HL-60 (cell line): ENCODE measurements around the gene SPATA25.

Experiments
- DNase-seq, 2 experiments: peaks; one replicate each; pipeline ENCODE4 v3.0.0-alpha.2; 2010 to 2020; ENCODE audit warnings: low read depth in 1 of 2, low spot score in 1 of 2
- H3K27ac ChIP-seq: fragments of 250-450 bp; sonication (Bioruptor Pico); replicated peaks from 2 replicates; pipeline ENCODE4 v1.5.1; 2020; ENCODE audit warnings: mild to moderate bottlenecking, moderate library complexity
- H3K27me3 ChIP-seq: fragments of 250-450 bp; sonication (Bioruptor Pico); 2 replicates; pipeline ENCODE4 v1.5.1; 2021; ENCODE audit warnings: mild to moderate bottlenecking, moderate library complexity; ENCODE audit not compliant: insufficient read depth, poor library complexity, severe bottlenecking
- H3K4me3 ChIP-seq: replicated peaks from 2 replicates; pipeline ENCODE4 v1.5.1; 2011; ENCODE audit warnings: mild to moderate bottlenecking, control low read depth, low read length; ENCODE audit not compliant: insufficient read depth
- CTCF ChIP-seq: IDR thresholded peaks from one replicate; pipeline ENCODE4 v1.5.1; 2011; ENCODE audit warnings: low read length, control low read depth, inconsistent platforms; ENCODE audit not compliant: insufficient read depth
- GABPA ChIP-seq: IDR thresholded peaks from 2 replicates; pipeline ENCODE4 v1.6.1; 2012; ENCODE audit warnings: low read depth
- POLR2AphosphoS5 ChIP-seq: IDR thresholded peaks from 2 replicates; pipeline ENCODE4 v1.6.1; 2012; ENCODE audit warnings: low read depth
- REST ChIP-seq: IDR thresholded peaks from 2 replicates; pipeline ENCODE4 v1.6.1; 2012; ENCODE audit warnings: low read depth; ENCODE audit not compliant: insufficient replicate concordance
- SPI1 ChIP-seq: IDR thresholded peaks from 2 replicates; pipeline ENCODE4 v1.6.1; 2012; ENCODE audit warnings: low read depth, mild to moderate bottlenecking, borderline replicate concordance

Gene SPATA25

GRCh38 chr20:45913116-45913515 lies 25.7 kb upstream of the SPATA25 start:
- Histone ChIP-seq H3K4me3 (no peak overlapping the region), H3K27me3 (no peaks in the 10 kb centered on the region), H3K27ac (no peak overlapping the region)
- DNase-seq = no peak
- TF ChIP-seq GABPA (no peak), POLR2AphosphoS5 (no peak), SPI1 (no peak), CTCF (no peak), REST (no peak)

GRCh38 chr20:45912344-45912682 lies 24.9 kb upstream of the SPATA25 start:
- H3K27me3 ChIP-seq = no peaks in the 10 kb centered on the region
- no peak for TF ChIP-seq CTCF
- no peak for TF ChIP-seq GABPA
- no peak for TF ChIP-seq POLR2AphosphoS5
- TF ChIP-seq SPI1 = no peak
- TF ChIP-seq REST = no peak
- no peak overlapping the region for H3K4me3 ChIP-seq
- DNase-seq = no peak
- no peak overlapping the region for H3K27ac ChIP-seq

- no peak for DNase-seq
- Histone ChIP-seq H3K27me3 (no peaks in the 10 kb centered on the region), H3K27ac (peak within 1 kb of the TSS; percentile 69), H3K4me3 (no peak within 1 kb of the TSS)
- no peak for TF ChIP-seq CTCF
- TF ChIP-seq SPI1 = no peak
- no peak for TF ChIP-seq GABPA
- no peak for TF ChIP-seq POLR2AphosphoS5
- no peak for TF ChIP-seq REST
These were observed 24.3 kb upstream of the SPATA25 start, which contains the start of gene PLTP for GRCh38 chr20:45911486-45912343. TSS of gene PLTP (minus strand) at chr20:45912155. CDS start at chr20:45911452, 703 bp downstream.
